Measurements from ENCODE around the gene SLBP. TPM values are rescaled to one million over a fixed set of nuclear protein-coding genes. Genes with fewer than 3 reads are reported as not detected.

The SLBP gene
- polyA plus RNA-seq, 3 donors, result 39.6 to 63.7 (median 59.1) TPM

- intact Hi-C loops (cut with micrococcal nuclease), result loop anchor here in 1 of 2 donors (5.0 kb wide), 1 partner anchor 57 kb away; no protein-coding TSS in a partner anchor
- H3K4me3 Mint-ChIP-seq, result no peak overlapping the region
- DNase-seq, result no peak
- no peak overlapping the region for H3K4me3 ChIP-seq (replicated peaks in 1 of 3; ENCODE audit: low read depth in 2 of 3, low read length in 3 of 3)
- H3K4me1 ChIP-seq (ENCODE audit: control insufficient read depth in 1 of 2, insufficient read depth in 2 of 2, low read length in 2 of 2), result peaks cover 26 to 29% of the 10 kb centered on the region in 2 donors
- no peak overlapping the region for H2AFZ ChIP-seq (ENCODE audit: insufficient read depth, low read depth, low read length, poor library complexity, severe bottlenecking)
- peaks cover 0 to 6% (median 2%) of the 10 kb centered on the region in 3 donors for H3K27me3 Mint-ChIP-seq (ENCODE audit: low read depth in 3 of 3)
- H3K27ac ChIP-seq (ENCODE audit: low read depth in 1 of 2, low read length in 2 of 2), result no peak overlapping the region
- no peak overlapping the region for H3K4me2 ChIP-seq (replicated peaks; ENCODE audit: extremely low read depth, low read length, poor library complexity, severe bottlenecking)
- no peak overlapping the region for H3K27ac Mint-ChIP-seq
- TF ChIP-seq CTCF (IDR thresholded peaks at IDR 0.05), result no peak
- peaks cover 0 to 4% (median 0%) of the 10 kb centered on the region in 7 donors for H3K9me3 Mint-ChIP-seq
- no peak overlapping the region for H3K9ac ChIP-seq (ENCODE audit: insufficient read depth, low read length, poor library complexity, severe bottlenecking)
- WGBS (ENCODE audit: insufficient coverage), result 92% methylated on average over 6 of the region's 18 CpGs
- peaks cover 5% of the 10 kb centered on the region for H4K20me1 ChIP-seq (ENCODE audit: insufficient read depth, low read length)
- peaks cover 0 to 2% of the 10 kb centered on the region in 2 donors for H3K36me3 Mint-ChIP-seq
- peaks cover 0 to 2% of the 10 kb centered on the region in 2 donors for H3K36me3 ChIP-seq (replicated peaks in 1 of 2; ENCODE audit: control insufficient read depth in 1 of 2, insufficient read depth in 2 of 2, low read length in 2 of 2)
- H3K27me3 ChIP-seq (ENCODE audit: control insufficient read depth in 2 of 2, insufficient read depth in 2 of 2, low read length in 2 of 2), result peaks cover 0 to 6% of the 10 kb centered on the region in 2 donors
- no peaks in the 10 kb centered on the region for H3K9me3 ChIP-seq (replicated peaks in 1 of 2; ENCODE audit: control insufficient read depth in 1 of 2, insufficient read depth in 1 of 2, low read length in 2 of 2)
- H3K79me2 ChIP-seq (ENCODE audit: insufficient read depth, low read length), result no peaks in the 10 kb centered on the region
- H3K4me1 Mint-ChIP-seq, result peaks cover 10% of the 10 kb centered on the region
Observed at GRCh38 chr4:1750381-1751154, 38.4 kb upstream of the SLBP start.

GRCh38 chr4:1749826-1750225, 37.7 kb upstream of the SLBP start:
- H3K4me1 Mint-ChIP-seq, result peaks cover 10% of the 10 kb centered on the region
- H2AFZ ChIP-seq (ENCODE audit: insufficient read depth, low read depth, low read length, poor library complexity, severe bottlenecking), result no peak overlapping the region
- H3K27me3 Mint-ChIP-seq (ENCODE audit: low read depth in 3 of 3), result peaks cover 0 to 6% (median 1%) of the 10 kb centered on the region in 3 donors
- WGBS (ENCODE audit: insufficient coverage), result 100% methylated on average over 1 of the region's 14 CpGs
- no peak overlapping the region for H3K4me2 ChIP-seq (replicated peaks; ENCODE audit: extremely low read depth, low read length, poor library complexity, severe bottlenecking)
- no peak overlapping the region for H3K27ac Mint-ChIP-seq
- H3K36me3 ChIP-seq (replicated peaks in 1 of 2; ENCODE audit: control insufficient read depth in 1 of 2, insufficient read depth in 2 of 2, low read length in 2 of 2), result peaks cover 3 to 10% of the 10 kb centered on the region in 2 donors
- TF ChIP-seq CTCF (IDR thresholded peaks at IDR 0.05), result no peak
- DNase-seq, result no peak
- intact Hi-C loops (cut with micrococcal nuclease), result loop anchor here (5.0 kb wide), 2 partner anchors 57 to 147 kb away; no protein-coding TSS in a partner anchor
- H3K4me1 ChIP-seq (ENCODE audit: control insufficient read depth in 1 of 2, insufficient read depth in 2 of 2, low read length in 2 of 2), result peaks cover 26 to 29% of the 10 kb centered on the region in 2 donors
- no peak overlapping the region for H3K4me3 Mint-ChIP-seq
- H3K9ac ChIP-seq (ENCODE audit: insufficient read depth, low read length, poor library complexity, severe bottlenecking), result no peak overlapping the region
- H3K9me3 ChIP-seq (replicated peaks in 1 of 2; ENCODE audit: control insufficient read depth in 1 of 2, insufficient read depth in 1 of 2, low read length in 2 of 2), result no peaks in the 10 kb centered on the region
- H3K27me3 ChIP-seq (ENCODE audit: control insufficient read depth in 2 of 2, insufficient read depth in 2 of 2, low read length in 2 of 2), result peaks cover 0 to 6% of the 10 kb centered on the region in 2 donors
- no peak overlapping the region for H3K27ac ChIP-seq (ENCODE audit: low read depth in 1 of 2, low read length in 2 of 2)
- H3K79me2 ChIP-seq (ENCODE audit: insufficient read depth, low read length), result no peaks in the 10 kb centered on the region
- H3K9me3 Mint-ChIP-seq, result peaks cover 0 to 4% (median 0%) of the 10 kb centered on the region in 7 donors
- H3K36me3 Mint-ChIP-seq, result peaks cover 6 to 10% of the 10 kb centered on the region in 2 donors
- H4K20me1 ChIP-seq (ENCODE audit: insufficient read depth, low read length), result peaks cover 10% of the 10 kb centered on the region
- no peak overlapping the region for H3K4me3 ChIP-seq (replicated peaks in 1 of 3; ENCODE audit: low read depth in 2 of 3, low read length in 3 of 3)
